DND-41 (cell line): Measurements from ENCODE around the gene VPS54.
"Not testable (repeated sequence)": the region's sequence is repeated elsewhere in the genome, so short reads cannot be mapped to it uniquely, and the experiment has no call there.

Experiments
- ATAC-seq: fragments of 200-7000 bp; cut with Tn5 transposase; 3 replicates; pipeline ENCODE4 v1.9.1; 2021; ENCODE audit warnings: low read depth; ENCODE audit not compliant: insufficient read depth
- DNase-seq: peaks from one replicate; pipeline ENCODE4 v3.0.0-alpha.2; 2020
- H2AFZ ChIP-seq: 2 replicates; pipeline ENCODE4 v1.6.0; 2012; ENCODE audit warnings: low read depth, low read length
- H3K27ac ChIP-seq: 2 replicates; pipeline ENCODE4 v1.5.1; 2012; ENCODE audit warnings: low read length, inconsistent platforms
- H3K27me3 ChIP-seq: fragments of 200-600 bp; sonication (generic); 2 replicates; pipeline ENCODE4 v1.6.0; 2012; ENCODE audit warnings: low read length, mild to moderate bottlenecking, inconsistent platforms; ENCODE audit not compliant: insufficient read depth, poor library complexity
- H3K36me3 ChIP-seq: 2 replicates; pipeline ENCODE4 v1.5.1; 2012; ENCODE audit warnings: low read length, inconsistent platforms; ENCODE audit not compliant: insufficient read depth
- H3K4me1 ChIP-seq: 2 replicates; pipeline ENCODE4 v1.5.1; 2012; ENCODE audit warnings: mild to moderate bottlenecking, low read length; ENCODE audit not compliant: insufficient read depth
- H3K4me2 ChIP-seq: 2 replicates; pipeline ENCODE4 v1.6.0; 2012; ENCODE audit warnings: mild to moderate bottlenecking, moderate library complexity, low read length, inconsistent platforms; ENCODE audit not compliant: insufficient read depth
- H3K4me3 ChIP-seq, 2 experiments: fragments of 200-600 bp in 1 of 2; shearing (Covaris generic) in 1 of 2; 2 replicates each; pipeline ENCODE4 v1.5.1; 2012 to 2016; ENCODE audit warnings: inconsistent platforms in 2 of 2, low read length in 2 of 2, mild to moderate bottlenecking in 2 of 2, low read depth in 1 of 2, moderate library complexity in 1 of 2
- H3K79me2 ChIP-seq: 2 replicates; pipeline ENCODE4 v1.6.0; 2012; ENCODE audit warnings: low read length, inconsistent platforms; ENCODE audit not compliant: insufficient read depth
- H3K9ac ChIP-seq: 2 replicates; pipeline ENCODE4 v1.6.0; 2012; ENCODE audit warnings: low read depth, mild to moderate bottlenecking, inconsistent platforms, low read length, moderate library complexity
- H3K9me3 ChIP-seq: 2 replicates; pipeline ENCODE4 v1.5.1; 2012; ENCODE audit warnings: low read length, moderate library complexity, mild to moderate bottlenecking, inconsistent platforms; ENCODE audit not compliant: insufficient read depth, severe bottlenecking
- H4K20me1 ChIP-seq: 2 replicates; pipeline ENCODE4 v1.6.0; 2012; ENCODE audit warnings: low read length; ENCODE audit not compliant: insufficient read depth
- EZH2 ChIP-seq: IDR thresholded peaks from 3 replicates; pipeline ENCODE4 v1.6.1; 2012; ENCODE audit warnings: borderline replicate concordance, low read depth, mild to moderate bottlenecking, moderate library complexity, low read length, inconsistent platforms; ENCODE audit not compliant: severe bottlenecking
- TF ChIP-seq, protein P1 (sequence below): IDR thresholded peaks from 2 replicates; pipeline ENCODE4 v1.5.1; 2012; ENCODE audit warnings: borderline replicate concordance, low read length, moderate library complexity, mild to moderate bottlenecking; ENCODE audit not compliant: poor library complexity, severe bottlenecking; ENCODE audit errors: extremely low read depth

The VPS54 gene

DNA sequence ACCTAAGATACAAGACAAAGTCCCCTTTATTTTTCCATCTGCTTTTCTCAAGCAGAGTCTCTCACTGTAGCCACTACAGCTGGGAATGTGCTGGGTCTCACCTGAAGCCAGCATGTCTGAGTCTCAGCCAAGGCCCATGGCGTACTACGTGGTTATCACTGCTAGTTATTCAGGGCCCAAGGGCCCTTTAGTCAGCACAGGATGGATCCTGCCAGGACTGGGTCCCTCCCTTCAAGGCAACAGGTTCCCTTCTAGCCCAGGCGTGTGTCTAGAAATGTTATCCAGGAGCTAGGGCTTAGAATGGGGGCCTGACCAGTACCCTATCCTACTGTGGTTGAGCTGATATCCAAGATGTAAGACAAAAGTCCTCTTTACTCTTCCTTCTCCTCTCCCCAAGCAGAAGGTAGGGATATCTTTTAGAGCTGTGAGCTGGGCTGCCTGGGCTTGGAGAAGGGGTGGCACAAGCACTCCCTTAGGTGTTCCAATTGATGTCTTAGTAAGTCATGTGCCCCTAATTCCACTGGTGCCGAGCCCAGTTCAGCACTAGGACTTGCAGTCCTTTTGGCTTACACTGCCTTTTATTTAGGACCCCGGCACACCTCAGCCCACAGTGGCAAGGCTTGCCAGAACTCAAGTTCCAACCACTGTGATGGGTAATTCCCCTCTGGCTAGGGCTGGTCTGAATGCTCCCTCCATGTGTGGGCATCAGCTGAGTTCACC lies 17.7 kb downstream of the VPS54 start:
- H3K79me2 ChIP-seq = peaks cover 36% of the 10 kb centered on the region
- H4K20me1 ChIP-seq = peaks cover 8% of the 10 kb centered on the region
- H3K27ac ChIP-seq = no peak overlapping the region
- H3K4me2 ChIP-seq = no peak overlapping the region
- H3K9me3 ChIP-seq = no peaks in the 10 kb centered on the region
- H2AFZ ChIP-seq = no peak overlapping the region
- 0 out of 2 replicates have a peak, but pooled peaks cover 4% of the 10 kb centered on the region for H3K36me3 ChIP-seq
- no peaks in the 10 kb centered on the region for H3K4me1 ChIP-seq
- no peaks in the 10 kb centered on the region for H3K27me3 ChIP-seq
- TF ChIP-seq EZH2 = no peak
- TF ChIP-seq, protein P1, sequence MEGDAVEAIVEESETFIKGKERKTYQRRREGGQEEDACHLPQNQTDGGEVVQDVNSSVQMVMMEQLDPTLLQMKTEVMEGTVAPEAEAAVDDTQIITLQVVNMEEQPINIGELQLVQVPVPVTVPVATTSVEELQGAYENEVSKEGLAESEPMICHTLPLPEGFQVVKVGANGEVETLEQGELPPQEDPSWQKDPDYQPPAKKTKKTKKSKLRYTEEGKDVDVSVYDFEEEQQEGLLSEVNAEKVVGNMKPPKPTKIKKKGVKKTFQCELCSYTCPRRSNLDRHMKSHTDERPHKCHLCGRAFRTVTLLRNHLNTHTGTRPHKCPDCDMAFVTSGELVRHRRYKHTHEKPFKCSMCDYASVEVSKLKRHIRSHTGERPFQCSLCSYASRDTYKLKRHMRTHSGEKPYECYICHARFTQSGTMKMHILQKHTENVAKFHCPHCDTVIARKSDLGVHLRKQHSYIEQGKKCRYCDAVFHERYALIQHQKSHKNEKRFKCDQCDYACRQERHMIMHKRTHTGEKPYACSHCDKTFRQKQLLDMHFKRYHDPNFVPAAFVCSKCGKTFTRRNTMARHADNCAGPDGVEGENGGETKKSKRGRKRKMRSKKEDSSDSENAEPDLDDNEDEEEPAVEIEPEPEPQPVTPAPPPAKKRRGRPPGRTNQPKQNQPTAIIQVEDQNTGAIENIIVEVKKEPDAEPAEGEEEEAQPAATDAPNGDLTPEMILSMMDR = no peak
- no peak overlapping the region for H3K9ac ChIP-seq
- no peak overlapping the region for H3K4me3 ChIP-seq
- ATAC-seq (no peak), DNase-seq (no peak)

DNA sequence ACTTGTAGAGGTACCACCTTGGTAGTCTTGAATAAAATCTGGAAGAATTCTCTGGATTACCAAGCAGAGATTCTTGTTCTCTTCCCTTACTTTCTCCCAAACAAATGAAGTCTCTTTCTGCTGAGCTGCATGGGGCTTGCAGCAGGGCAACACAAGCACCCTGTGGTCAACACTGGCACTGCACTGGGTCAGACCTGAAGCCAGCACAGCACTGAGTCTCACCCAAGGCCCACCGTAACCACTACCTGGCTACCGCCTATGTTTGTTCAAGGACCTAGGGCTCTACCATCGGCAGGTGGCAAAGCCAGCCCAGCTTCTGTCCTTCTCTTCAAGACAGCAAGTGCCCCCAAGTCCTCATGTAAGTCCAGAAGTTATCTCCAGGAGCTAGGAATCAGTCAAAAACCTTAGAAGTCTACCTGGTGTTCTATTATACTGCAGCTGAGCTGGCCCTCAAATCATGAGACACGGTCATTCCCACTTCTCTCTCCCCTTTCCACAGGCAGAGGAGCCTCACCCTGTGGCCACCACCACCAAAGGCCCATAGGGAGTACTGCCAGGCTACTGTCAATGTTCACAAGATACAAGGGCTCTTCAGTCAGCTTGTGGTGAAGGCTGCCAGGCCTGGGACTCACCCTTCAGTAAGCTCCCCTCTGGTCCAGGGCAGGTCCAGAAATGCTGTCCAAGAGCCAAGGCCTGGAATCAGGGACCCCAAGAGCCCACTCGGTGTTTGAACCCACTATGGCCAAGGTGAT lies 18.4 kb downstream of the VPS54 start:
- Histone ChIP-seq H3K4me2 (no peak overlapping the region), H3K79me2 (peaks cover 33% of the 10 kb centered on the region), H3K4me1 (no peaks in the 10 kb centered on the region), H3K27ac (no peak overlapping the region), H2AFZ (no peak overlapping the region), H3K27me3 (no peaks in the 10 kb centered on the region), H4K20me1 (peaks cover 8% of the 10 kb centered on the region), H3K36me3 (0 out of 2 replicates have a peak, but pooled peaks cover 4% of the 10 kb centered on the region), H3K9me3 (no peaks in the 10 kb centered on the region), H3K4me3 (no peak overlapping the region), H3K9ac (no peak overlapping the region)
- no peak for DNase-seq
- ATAC-seq = peak; percentile 48; the same call in 2 of the 3 replicates
- no peak for TF ChIP-seq EZH2
- TF ChIP-seq, protein P1 = no peak

DNA sequence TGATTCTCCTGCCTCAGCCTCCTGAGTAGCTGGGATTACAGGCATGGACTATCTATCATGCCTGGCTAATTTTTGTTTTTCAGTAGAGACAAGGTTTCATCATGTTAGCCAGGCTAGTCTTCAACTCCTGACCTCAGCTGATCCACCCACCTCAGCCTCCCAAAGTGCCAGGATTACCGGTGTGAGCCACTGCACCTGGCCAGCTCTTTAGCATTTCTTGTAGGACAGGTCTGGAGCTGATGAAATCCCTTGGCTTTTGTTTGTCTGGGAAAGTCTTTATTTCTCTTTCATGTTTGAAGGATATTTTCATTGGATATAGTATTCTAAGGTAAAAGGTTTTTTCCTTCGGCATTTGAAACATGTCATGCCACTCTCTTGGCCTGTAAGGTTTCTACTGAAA lies 20.2 kb downstream of the VPS54 start:
- TF ChIP-seq, protein P1 = no peak
- no peak for TF ChIP-seq EZH2
- H3K27me3 ChIP-seq = no peaks in the 10 kb centered on the region
- H4K20me1 ChIP-seq = peaks cover 8% of the 10 kb centered on the region
- no peak overlapping the region for H3K4me2 ChIP-seq
- H3K36me3 ChIP-seq = 0 out of 2 replicates have a peak, but pooled peaks cover 4% of the 10 kb centered on the region
- H3K4me3 ChIP-seq = no peak overlapping the region
- H3K9me3 ChIP-seq = no peaks in the 10 kb centered on the region
- no peak overlapping the region for H2AFZ ChIP-seq
- no peak overlapping the region for H3K27ac ChIP-seq
- peaks cover 9% of the 10 kb centered on the region for H3K4me1 ChIP-seq
- H3K79me2 ChIP-seq = peaks cover 23% of the 10 kb centered on the region
- H3K9ac ChIP-seq = no peak overlapping the region
- ATAC-seq (no peak), DNase-seq (no peak)

DNA sequence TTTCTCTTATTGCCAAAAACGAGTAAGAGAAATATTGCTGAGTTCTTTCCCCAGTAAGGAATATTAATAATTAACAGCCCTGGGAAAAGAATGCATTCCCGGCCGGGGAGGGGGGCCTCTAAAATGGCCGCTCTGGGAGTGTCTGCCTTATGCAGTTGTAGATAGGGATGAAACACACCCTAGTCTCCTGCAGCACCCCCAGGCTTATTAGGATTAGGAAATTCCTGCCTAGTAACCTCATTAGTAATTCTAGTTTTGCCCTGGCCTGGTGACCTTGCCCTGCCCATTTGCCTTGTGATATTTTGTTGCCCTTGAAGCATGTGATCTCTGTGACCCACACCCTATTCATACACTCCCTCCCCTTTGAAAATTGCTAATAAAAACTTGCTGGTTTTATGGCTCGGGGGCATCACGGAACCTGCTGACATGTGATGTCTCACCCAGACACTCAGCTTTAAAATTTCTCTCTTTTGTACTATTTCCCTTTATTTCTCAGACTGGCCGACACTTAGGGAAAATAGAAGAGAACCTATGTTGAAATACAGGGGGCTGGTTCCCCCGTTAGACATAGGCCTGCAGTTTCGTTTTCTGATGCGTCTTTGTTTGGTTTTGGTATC lies 22.5 kb downstream of the VPS54 start:
- H3K4me3 ChIP-seq, H2AFZ ChIP-seq, H3K4me2 ChIP-seq, H3K27me3 ChIP-seq, H3K9me3 ChIP-seq, H3K36me3 ChIP-seq, DNase-seq, ATAC-seq, H4K20me1 ChIP-seq, H3K9ac ChIP-seq, H3K27ac ChIP-seq: not testable (repeated sequence)
- Histone ChIP-seq H3K4me1 (peaks cover 18% of the 10 kb centered on the region), H3K79me2 (peaks cover 14% of the 10 kb centered on the region)

DNA sequence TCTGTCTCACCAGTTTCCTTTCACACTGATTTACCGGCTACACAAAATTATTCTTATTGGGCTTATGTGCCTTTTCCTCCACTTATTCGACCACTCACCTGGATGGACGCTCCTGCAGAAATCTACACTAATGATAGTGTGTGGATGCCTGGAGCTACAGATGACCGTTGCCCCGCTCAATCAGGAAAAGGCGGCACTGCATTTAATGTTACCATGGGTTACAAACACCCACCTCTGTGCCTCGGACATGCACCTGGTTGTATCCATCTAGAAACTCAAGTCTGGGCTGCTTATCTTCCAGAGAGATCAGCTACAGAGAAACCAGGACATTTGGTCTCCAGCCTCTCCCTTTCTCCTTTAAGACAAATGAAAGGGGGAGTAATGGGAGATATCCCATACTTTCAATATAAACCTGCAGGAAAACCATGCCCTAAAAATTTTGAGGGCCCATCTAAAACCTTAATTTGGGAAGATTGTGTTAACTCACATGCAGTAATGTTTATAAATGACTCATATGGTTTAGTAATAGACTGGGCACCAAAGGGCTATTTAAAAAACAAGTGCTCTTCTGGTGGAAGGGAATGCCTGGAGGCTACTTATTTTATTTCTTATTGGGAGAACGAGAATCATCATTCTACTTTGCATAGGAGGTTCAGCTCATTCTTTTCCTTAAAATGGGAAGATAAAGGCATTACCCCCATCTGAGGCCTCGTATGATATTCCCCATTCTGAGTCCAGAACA lies 24.7 kb downstream of the VPS54 start:
- H3K27me3 ChIP-seq, H3K9me3 ChIP-seq, H3K9ac ChIP-seq, H2AFZ ChIP-seq, H3K27ac ChIP-seq, ATAC-seq, H3K4me3 ChIP-seq, H4K20me1 ChIP-seq, DNase-seq, H3K36me3 ChIP-seq: not testable (repeated sequence)
- Histone ChIP-seq H3K4me2 (peak overlapping the region; percentile 14; the same call in 1 of the 2 replicates), H3K79me2 (peaks cover 10% of the 10 kb centered on the region; the same call in 1 of the 2 replicates), H3K4me1 (peaks cover 18% of the 10 kb centered on the region)
